NCI-H146 (cell line): ENCODE measurements around the gene ERAS.
"Not testable (repeated sequence)": the region's sequence is repeated elsewhere in the genome, so short reads cannot be mapped to it uniquely, and the experiment has no call there.

ENCODE experiments used
- DNase-seq: peaks from one replicate; lab custom pipeline; 2025; lab: John Stamatoyannopoulos, UW

The ERAS gene

DNA sequence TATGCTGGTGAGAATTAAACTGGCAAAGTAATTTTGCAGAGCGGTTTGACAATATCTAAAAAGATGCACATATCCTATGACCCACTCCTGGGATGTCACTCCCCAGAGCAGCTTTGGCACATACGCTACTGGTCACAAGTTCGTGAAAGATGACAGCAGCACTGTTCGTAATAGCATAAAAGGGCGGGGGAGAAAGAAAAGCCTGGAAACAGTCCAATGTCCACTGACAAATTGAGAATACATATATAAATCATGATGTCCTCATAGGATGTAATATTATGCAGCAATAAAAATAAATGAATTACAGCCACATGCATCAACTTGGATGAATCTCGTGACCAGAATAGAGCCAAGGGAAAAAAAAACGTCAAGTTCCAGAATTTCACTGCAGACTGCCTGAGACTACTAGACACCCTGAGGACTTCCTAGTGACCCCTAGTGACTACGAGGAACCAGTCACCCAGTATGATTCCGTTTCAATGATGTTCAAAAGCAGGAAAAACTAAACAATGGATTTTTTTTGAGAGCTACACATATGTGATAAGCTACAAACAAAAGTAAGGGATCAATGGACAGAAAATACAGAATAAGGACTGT lies 7.3 kb downstream of the ERAS start:
- DNase-seq, result peak; percentile 4

GRCh38 chrX:48834383-48834709 lies 8.0 kb downstream of the ERAS start:
- peak; percentile 33 for DNase-seq

DNA sequence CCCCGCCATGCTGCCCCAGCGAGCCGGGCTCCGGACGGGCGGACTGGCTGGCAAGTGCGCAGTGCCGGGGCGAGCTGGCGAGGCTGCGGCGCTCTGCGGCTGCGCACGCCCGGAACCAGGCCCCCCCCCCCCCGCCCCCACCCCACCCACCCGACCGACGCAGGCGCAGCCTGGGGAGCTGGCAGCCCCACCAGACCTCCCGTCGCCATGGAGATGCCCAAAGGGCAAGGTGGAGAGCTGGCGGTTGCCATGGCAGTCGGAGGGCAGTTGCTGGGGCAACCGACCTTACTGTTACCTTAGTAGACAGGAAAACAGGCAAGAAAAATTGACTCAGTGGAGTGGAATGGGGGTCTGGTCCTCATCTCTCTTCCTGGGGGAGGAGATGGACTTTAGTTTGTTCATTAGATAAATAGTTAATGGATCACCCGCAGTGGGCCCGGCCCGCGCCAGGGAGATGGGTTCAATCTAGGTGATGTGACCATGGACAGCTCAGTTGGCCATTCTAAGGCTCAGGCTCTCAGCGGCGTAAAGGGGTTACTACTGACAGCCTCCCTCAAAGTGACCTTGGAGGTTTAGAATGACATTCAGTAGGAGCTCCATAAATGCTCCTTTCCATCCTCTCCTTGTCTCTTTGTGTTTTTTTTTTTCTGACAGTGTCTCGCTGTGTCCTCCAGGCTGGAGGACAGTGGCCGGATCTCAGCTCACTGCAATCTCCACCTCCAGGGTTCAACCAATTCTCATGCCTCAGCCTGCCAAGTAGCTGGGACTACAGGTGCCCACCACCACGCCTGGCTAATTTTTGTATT lies 9.4 kb downstream of the ERAS start, which contains the start of gene PCSK1N:
Gene PCSK1N, minus strand, starts transcription at position 87 of the 806 bp plus-strand sequence. Its CDS starts 78 bp downstream, at position 9.
- DNase-seq, result peak; percentile 89

DNA sequence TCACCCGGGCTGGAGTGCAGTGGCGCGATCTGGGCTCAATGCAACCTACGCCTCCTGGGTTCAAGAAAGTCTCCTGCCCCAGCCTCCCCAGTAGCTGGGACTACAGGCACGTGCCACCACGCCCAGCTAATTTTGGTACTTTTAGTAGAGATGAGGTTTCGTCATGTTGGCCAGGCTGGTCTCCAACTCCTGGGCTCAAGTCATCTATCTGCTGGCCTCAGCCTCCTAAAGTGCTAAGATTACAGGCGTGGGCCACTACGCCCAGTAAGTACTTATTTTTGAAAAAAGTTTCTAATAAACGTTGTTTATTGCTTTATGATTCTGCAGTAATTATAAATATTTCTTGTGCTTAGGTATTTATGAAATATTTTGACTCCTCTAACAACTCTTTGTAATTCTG lies 13.4 kb downstream of the ERAS start:
- DNase-seq, result no peak

- DNase-seq, result no peak
These were observed 22.5 kb downstream of the ERAS start for GRCh38 chrX:48848847-48849246.

DNA sequence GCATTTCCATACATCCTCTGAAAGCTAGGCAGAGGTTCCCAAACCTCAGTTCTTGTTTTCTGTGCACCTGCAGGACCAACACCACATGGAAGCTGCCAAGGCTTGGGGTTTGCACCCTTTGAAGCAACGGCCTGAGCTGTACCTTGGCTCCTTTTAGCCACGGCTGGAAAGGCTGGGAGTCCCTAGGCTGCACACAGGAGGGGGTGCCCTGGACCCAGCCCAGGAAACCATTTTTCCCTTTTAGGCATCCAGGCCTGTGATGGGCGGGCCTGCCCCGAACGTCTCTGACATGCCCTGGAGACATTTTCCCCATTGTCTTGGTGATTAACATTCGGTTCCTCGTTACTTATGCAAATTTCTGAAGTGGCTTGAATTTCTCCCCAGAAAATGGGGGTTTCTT lies 26.5 kb downstream of the ERAS start:
- DNase-seq, result no peak

- DNase-seq, result not testable (repeated sequence)
These were observed 27.2 kb downstream of the ERAS start for GRCh38 chrX:48853494-48853893.

DNA sequence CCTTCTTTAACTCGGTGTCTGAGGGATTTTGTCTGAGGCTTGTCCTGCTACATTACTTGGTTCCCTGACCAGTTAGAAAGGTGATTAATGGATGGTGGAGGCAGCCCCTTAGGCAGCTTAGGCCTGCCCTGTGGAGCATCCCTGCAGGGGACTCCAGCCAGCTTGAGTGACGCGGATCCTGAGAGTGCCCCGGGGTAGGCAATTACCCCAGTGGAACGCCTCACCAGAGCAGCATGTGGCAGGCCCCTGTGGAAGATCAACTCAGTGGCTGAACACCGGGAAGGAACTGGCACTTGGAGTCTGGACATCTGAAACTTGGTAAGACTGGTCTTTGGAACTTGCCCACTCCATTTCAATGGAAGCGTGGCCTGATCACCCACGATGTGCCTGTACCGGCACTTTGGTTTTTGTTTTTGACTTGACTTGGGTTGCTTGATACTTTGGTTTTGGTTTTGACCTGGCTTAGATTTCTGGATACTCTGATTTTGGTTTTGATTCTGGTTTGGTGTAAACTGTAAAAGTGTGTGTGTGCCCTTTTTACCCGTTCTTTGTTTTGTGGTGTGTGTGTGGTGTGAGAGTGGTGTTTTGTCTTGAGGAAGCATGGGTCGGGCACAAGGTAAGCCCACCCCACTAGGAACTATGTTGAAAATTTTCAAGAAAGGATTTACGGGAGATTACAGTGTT lies 27.9 kb downstream of the ERAS start:
- DNase-seq, result not testable (repeated sequence)

- DNase-seq, result no peak
These were observed 28.6 kb downstream of the ERAS start for GRCh38 chrX:48854898-48855297.

- DNase-seq, result no peak
These were observed 37.9 kb downstream of the ERAS start for GRCh38 chrX:48864210-48864609.

- not testable (repeated sequence) for DNase-seq
These were observed 45.7 kb downstream of the ERAS start for GRCh38 chrX:48872017-48872416.

DNA sequence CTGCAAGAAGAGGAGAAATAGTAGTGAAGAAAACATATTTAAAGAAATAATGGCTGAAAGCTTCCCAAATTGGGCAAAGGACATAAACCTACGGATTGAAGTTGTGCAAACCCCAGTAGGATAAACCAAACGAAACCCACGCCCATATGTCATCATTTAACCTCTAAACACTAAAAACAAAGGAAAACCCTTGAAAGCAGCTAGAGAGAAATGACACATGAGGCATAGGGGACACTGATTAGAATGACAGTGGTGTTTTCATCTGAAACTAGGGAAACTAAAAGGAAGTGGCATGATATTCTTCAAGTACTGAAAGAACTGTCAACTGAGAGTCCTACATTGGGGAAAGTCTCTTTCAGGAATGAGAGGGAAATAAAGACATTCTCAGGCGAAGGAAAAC lies 50.6 kb downstream of the ERAS start:
- DNase-seq, result not testable (repeated sequence)
